Stomach (tissue), 4 donors: ENCODE data around the gene RAMP1.

Experiments used
- CTCF ChIP-seq, 7 experiments: fragments of 450-650 bp in 4 of 7; fragments of 200-600 bp in 3 of 7; sonication (generic) in 3 of 7; IDR thresholded peaks; one replicate each; pipeline ENCODE4 v1.5.1; 2016 to 2019; ENCODE audit warnings: antibody characterized with exemption in 7 of 7, control low read depth in 2 of 7, mild to moderate bottlenecking in 1 of 7
- POLR2AphosphoS5 ChIP-seq, 3 donors: sonication (generic); formaldehyde crosslinking; IDR thresholded peaks; one replicate each; pipeline ENCODE4 v1.6.1; 2016; ENCODE audit warnings: antibody characterized with exemption in 3 of 3

- TF ChIP-seq CTCF (IDR thresholded peaks at IDR 0.05) (no peak), POLR2AphosphoS5 (IDR thresholded peaks at IDR 0.05) (no peak)
Observed at GRCh38 chr2:237877576-237878307, 18.3 kb downstream of the RAMP1 start.
